SK-N-SH treated with all-trans-retinoic acid at 6 μM for 48 hours (cell line): Measurements from ENCODE around the gene NACC1.

Experiments used
- ARNTL ChIP-seq: fragments of 450-650 bp; formaldehyde crosslinking; IDR thresholded peaks from 2 replicates; pipeline ENCODE4 v1.5.0; 2020; ENCODE audit warnings: low read depth, mild to moderate bottlenecking, moderate library complexity, borderline replicate concordance
- CSDC2 ChIP-seq: fragments of 250-450 bp; sonication (Bioruptor Pico); IDR thresholded peaks from 2 replicates; pipeline ENCODE4 v1.5.0; 2020; ENCODE audit warnings: mild to moderate bottlenecking, moderate library complexity
- ESRRG ChIP-seq: fragments of 250-450 bp; sonication (Bioruptor Pico); IDR thresholded peaks from 2 replicates; pipeline ENCODE4 v1.6.1; 2021; ENCODE audit warnings: mild to moderate bottlenecking
- GLIS3 ChIP-seq: fragments of 250-450 bp; sonication (Bioruptor Pico); IDR thresholded peaks from 2 replicates; pipeline ENCODE4 v1.5.0; 2020; ENCODE audit warnings: mild to moderate bottlenecking, moderate library complexity
- ISL1 ChIP-seq: fragments of 250-450 bp; sonication (Bioruptor Pico); IDR thresholded peaks from 2 replicates; pipeline ENCODE4 v2.1.2; 2022; ENCODE audit warnings: mild to moderate bottlenecking, moderate library complexity
- OSR1 ChIP-seq: fragments of 250-450 bp; sonication (Bioruptor Pico); IDR thresholded peaks from 2 replicates; pipeline ENCODE4 v1.8.0; 2022; ENCODE audit warnings: moderate library complexity, mild to moderate bottlenecking, inconsistent platforms
- PPARA ChIP-seq: fragments of 250-450 bp; sonication (Bioruptor Pico); IDR thresholded peaks from 2 replicates; pipeline ENCODE4 v1.5.0; 2020; ENCODE audit warnings: mild to moderate bottlenecking, borderline replicate concordance
- RARB ChIP-seq: fragments of 250-450 bp; sonication (Bioruptor Pico); IDR thresholded peaks from 2 replicates; pipeline ENCODE4 v1.8.0; 2021; ENCODE audit warnings: mild to moderate bottlenecking, moderate library complexity
- SNAI2 ChIP-seq: fragments of 250-450 bp; sonication (Bioruptor Pico); IDR thresholded peaks from 2 replicates; pipeline ENCODE4 v1.5.0; 2020; ENCODE audit warnings: mild to moderate bottlenecking, moderate library complexity
- TOX ChIP-seq: fragments of 250-450 bp; sonication (Bioruptor Pico); IDR thresholded peaks from 2 replicates; pipeline ENCODE4 v1.8.0; 2021; ENCODE audit warnings: mild to moderate bottlenecking, moderate library complexity, borderline replicate concordance
- ZFP3 ChIP-seq: fragments of 250-450 bp; sonication (Bioruptor Pico); IDR thresholded peaks from 2 replicates; pipeline ENCODE4 v1.5.0; 2020; ENCODE audit warnings: mild to moderate bottlenecking, moderate library complexity
- ZNF70 ChIP-seq: fragments of 450-650 bp; formaldehyde crosslinking; IDR thresholded peaks from 2 replicates; pipeline ENCODE4 v1.5.0; 2020; ENCODE audit warnings: mild to moderate bottlenecking, moderate library complexity
- TF ChIP-seq, protein P1 (sequence below): fragments of 250-450 bp; sonication (Bioruptor Pico); IDR thresholded peaks from 2 replicates; pipeline ENCODE4 v1.5.1; 2021; ENCODE audit warnings: mild to moderate bottlenecking, moderate library complexity
- TF ChIP-seq, protein P2 (sequence below): fragments of 250-450 bp; sonication (Bioruptor Pico); IDR thresholded peaks from 2 replicates; pipeline ENCODE4 v1.8.0; 2020; ENCODE audit warnings: mild to moderate bottlenecking, moderate library complexity, borderline replicate concordance

DNA sequence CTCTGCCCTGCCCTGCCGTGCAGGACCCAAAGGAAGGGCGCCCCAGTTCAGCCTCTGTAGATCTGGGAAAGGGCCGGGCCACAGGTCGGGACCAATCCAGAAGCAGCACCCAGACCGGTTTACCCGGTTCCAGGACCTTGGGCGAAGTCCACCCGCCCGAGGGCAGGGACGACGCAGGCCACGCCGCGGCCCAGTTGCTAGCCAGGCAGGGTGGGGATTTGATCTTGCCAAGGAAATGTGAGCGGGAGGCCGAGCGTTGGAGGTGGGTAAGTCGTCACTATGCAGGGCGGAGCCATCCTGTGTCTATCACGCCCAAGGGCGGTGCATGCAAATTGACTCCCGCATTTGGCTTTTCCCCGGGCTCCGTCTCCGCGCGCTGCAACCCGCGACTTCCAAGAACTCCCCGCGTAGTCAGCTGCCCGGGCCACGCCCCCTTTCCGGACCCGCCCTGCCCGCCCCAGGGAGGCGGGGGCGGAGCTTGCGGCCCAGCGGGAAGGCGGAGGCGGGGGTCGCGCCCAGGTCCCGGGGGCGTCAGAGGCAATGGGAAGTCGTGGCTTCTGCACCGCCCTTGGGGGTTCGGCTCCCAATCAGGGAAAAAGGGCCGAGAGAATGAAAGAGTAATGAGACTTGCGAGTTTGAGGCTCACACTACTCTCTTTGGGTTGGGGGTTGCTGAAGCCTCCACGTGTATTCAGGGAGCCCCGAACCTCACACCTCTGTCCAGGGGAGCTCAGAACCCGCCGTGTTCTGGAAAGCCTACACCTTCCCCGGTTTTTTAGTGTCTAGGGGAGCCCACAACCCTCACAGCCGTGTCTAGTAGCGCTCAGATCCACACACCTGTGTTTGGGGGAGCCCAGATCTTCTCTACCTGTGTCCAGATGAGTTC lies 44.9 kb downstream of the NACC1 start:
- TF ChIP-seq PPARA (CRISPR knock-in tag), result no peak
- TF ChIP-seq, protein P1, sequence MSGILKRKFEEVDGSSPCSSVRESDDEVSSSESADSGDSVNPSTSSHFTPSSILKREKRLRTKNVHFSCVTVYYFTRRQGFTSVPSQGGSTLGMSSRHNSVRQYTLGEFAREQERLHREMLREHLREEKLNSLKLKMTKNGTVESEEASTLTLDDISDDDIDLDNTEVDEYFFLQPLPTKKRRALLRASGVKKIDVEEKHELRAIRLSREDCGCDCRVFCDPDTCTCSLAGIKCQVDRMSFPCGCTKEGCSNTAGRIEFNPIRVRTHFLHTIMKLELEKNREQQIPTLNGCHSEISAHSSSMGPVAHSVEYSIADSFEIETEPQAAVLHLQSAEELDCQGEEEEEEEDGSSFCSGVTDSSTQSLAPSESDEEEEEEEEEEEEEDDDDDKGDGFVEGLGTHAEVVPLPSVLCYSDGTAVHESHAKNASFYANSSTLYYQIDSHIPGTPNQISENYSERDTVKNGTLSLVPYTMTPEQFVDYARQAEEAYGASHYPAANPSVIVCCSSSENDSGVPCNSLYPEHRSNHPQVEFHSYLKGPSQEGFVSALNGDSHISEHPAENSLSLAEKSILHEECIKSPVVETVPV (CRISPR knock-in tag), result no peak
- no peak for TF ChIP-seq ZFP3 (CRISPR knock-in tag)
- TF ChIP-seq ZNF70, result no peak
- TF ChIP-seq CSDC2 (CRISPR knock-in tag), result no peak
- TF ChIP-seq, protein P2, sequence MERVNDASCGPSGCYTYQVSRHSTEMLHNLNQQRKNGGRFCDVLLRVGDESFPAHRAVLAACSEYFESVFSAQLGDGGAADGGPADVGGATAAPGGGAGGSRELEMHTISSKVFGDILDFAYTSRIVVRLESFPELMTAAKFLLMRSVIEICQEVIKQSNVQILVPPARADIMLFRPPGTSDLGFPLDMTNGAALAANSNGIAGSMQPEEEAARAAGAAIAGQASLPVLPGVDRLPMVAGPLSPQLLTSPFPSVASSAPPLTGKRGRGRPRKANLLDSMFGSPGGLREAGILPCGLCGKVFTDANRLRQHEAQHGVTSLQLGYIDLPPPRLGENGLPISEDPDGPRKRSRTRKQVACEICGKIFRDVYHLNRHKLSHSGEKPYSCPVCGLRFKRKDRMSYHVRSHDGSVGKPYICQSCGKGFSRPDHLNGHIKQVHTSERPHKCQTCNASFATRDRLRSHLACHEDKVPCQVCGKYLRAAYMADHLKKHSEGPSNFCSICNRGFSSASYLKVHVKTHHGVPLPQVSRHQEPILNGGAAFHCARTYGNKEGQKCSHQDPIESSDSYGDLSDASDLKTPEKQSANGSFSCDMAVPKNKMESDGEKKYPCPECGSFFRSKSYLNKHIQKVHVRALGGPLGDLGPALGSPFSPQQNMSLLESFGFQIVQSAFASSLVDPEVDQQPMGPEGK (CRISPR knock-in tag), result 0 out of 2 replicates have a peak, but pooled peaks have one; percentile 20
- no peak for TF ChIP-seq SNAI2 (CRISPR knock-in tag)
- TF ChIP-seq ISL1 (CRISPR knock-in tag), result no peak
- no peak for TF ChIP-seq GLIS3 (CRISPR knock-in tag)
- no peak for TF ChIP-seq TOX (CRISPR knock-in tag)
- TF ChIP-seq RARB (CRISPR knock-in tag), result no peak
- TF ChIP-seq ESRRG (CRISPR knock-in tag), result no peak
- TF ChIP-seq ARNTL (CRISPR knock-in tag), result no peak
- TF ChIP-seq OSR1, result no peak
